ENCODE data around the gene SEMA4D. TPM values are rescaled to one million over a fixed set of nuclear protein-coding genes. Genes with fewer than 3 reads are reported as not detected.

SEMA4D gene
- total RNA-seq, 1 donor from 2014 or later: 46.2 TPM

GRCh38 chr9:89453452-89453851 lies 44.5 kb downstream of the SEMA4D start:
- no peak overlapping the region for H3K4me3 ChIP-seq
- ATAC-seq: no peak
- H3K4me1 ChIP-seq: peaks cover 6% of the 10 kb centered on the region
- H3K27me3 ChIP-seq: no peaks in the 10 kb centered on the region
- no peaks in the 10 kb centered on the region for H3K36me3 ChIP-seq
- no peaks in the 10 kb centered on the region for H3K9me3 ChIP-seq
- no peak overlapping the region for H3K27ac ChIP-seq
- no peak for DNase-seq
- intact Hi-C loops (cut with DNase I): no loop called here
- no peak for TF ChIP-seq CTCF (IDR thresholded peaks at IDR 0.05)

GRCh38 chr9:89452561-89452960 lies 45.4 kb downstream of the SEMA4D start:
- no peak overlapping the region for H3K27ac ChIP-seq
- TF ChIP-seq CTCF (IDR thresholded peaks at IDR 0.05): no peak
- ATAC-seq (no peak), DNase-seq (no peak)
- H3K4me3 ChIP-seq: no peak overlapping the region
- H3K9me3 ChIP-seq: no peaks in the 10 kb centered on the region
- no peaks in the 10 kb centered on the region for H3K36me3 ChIP-seq
- intact Hi-C loops (cut with DNase I): no loop called here
- no peaks in the 10 kb centered on the region for H3K27me3 ChIP-seq
- peaks cover 6% of the 10 kb centered on the region for H3K4me1 ChIP-seq

GRCh38 chr9:89450213-89450612 lies 47.7 kb downstream of the SEMA4D start:
- ATAC-seq: no peak
- Histone ChIP-seq H3K4me3 (no peak overlapping the region), H3K4me1 (no peaks in the 10 kb centered on the region), H3K27me3 (no peaks in the 10 kb centered on the region), H3K9me3 (no peaks in the 10 kb centered on the region), H3K36me3 (no peaks in the 10 kb centered on the region), H3K27ac (no peak overlapping the region)
- TF ChIP-seq CTCF (IDR thresholded peaks at IDR 0.05): no peak
- no peak for DNase-seq
- intact Hi-C loops (cut with DNase I): no loop called here

- H3K4me3 ChIP-seq: no peak overlapping the region
- H3K4me1 ChIP-seq: no peaks in the 10 kb centered on the region
- H3K36me3 ChIP-seq: no peaks in the 10 kb centered on the region
- TF ChIP-seq CTCF (IDR thresholded peaks at IDR 0.05): no peak
- intact Hi-C loops (cut with DNase I): no loop called here
- H3K27me3 ChIP-seq: no peaks in the 10 kb centered on the region
- no peak overlapping the region for H3K27ac ChIP-seq
- no peak for ATAC-seq
- no peaks in the 10 kb centered on the region for H3K9me3 ChIP-seq
- no peak for DNase-seq
These were observed 48.6 kb downstream of the SEMA4D start for GRCh38 chr9:89449261-89449671.

- no peak for TF ChIP-seq CTCF (IDR thresholded peaks at IDR 0.05)
- intact Hi-C loops (cut with DNase I): no loop called here
- no peaks in the 10 kb centered on the region for H3K27me3 ChIP-seq
- H3K9me3 ChIP-seq: no peaks in the 10 kb centered on the region
- H3K4me1 ChIP-seq: no peaks in the 10 kb centered on the region
- no peak overlapping the region for H3K4me3 ChIP-seq
- no peak for DNase-seq
- H3K36me3 ChIP-seq: no peaks in the 10 kb centered on the region
- ATAC-seq: no peak
- no peak overlapping the region for H3K27ac ChIP-seq
These were observed 49.1 kb downstream of the SEMA4D start for GRCh38 chr9:89448821-89449220.

GRCh38 chr9:89448381-89448780 lies 49.5 kb downstream of the SEMA4D start:
- ATAC-seq: no peak

More at GRCh38 chr9:89448381-89448780, 49.5 kb downstream of the SEMA4D start:
- no peaks in the 10 kb centered on the region for H3K9me3 ChIP-seq
- H3K4me3 ChIP-seq: no peak overlapping the region
- no peak overlapping the region for H3K27ac ChIP-seq
- H3K36me3 ChIP-seq: no peaks in the 10 kb centered on the region
- no peaks in the 10 kb centered on the region for H3K27me3 ChIP-seq
- no peak for TF ChIP-seq CTCF (IDR thresholded peaks at IDR 0.05)
- DNase-seq: no peak
- intact Hi-C loops (cut with DNase I): no loop called here
- H3K4me1 ChIP-seq: no peaks in the 10 kb centered on the region
